Upper lobe of left lung (tissue), 4 donors: ENCODE results near the gene CCDC148.
"Not testable (repeated sequence)": the region's sequence is repeated elsewhere in the genome, so short reads cannot be mapped to it uniquely, and the experiment has no call there.

Source experiments
- POLR2A ChIP-seq, 4 donors: fragments of 450-650 bp; IDR thresholded peaks; one replicate each; pipeline ENCODE4 v1.5.1; 2016 to 2017; ENCODE audit warnings: antibody characterized with exemption in 4 of 4, mild to moderate bottlenecking in 2 of 4
- TF ChIP-seq, protein P1 (sequence below), 6 experiments: fragments of 450-650 bp in 4 of 6; fragments of 200-600 bp in 2 of 6; sonication (generic) in 2 of 6; IDR thresholded peaks; one replicate each; pipeline ENCODE4 v1.5.1; 2016 to 2019; ENCODE audit warnings: antibody characterized with exemption in 6 of 6

DNA sequence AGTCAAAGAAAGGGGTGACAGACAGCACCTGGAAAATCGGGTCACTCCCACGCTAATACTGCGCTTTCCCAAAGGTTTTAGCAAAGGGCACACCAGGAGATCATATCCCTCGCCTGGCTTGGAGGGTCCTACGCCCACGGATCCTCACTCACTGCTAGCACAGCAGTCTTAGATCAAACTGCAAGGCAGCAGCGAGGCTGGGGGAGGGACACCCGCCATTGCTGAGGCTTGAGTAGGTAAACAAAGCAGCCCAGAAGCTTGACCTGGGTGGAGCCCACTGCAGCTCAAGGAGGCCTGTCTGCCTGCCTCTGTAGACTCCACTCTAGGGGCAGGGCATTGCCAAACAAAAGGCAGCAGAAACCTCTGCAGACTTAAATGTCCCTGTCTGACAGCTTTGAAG is 233.5 kb downstream of the CCDC148 start:
- TF ChIP-seq, protein P1, sequence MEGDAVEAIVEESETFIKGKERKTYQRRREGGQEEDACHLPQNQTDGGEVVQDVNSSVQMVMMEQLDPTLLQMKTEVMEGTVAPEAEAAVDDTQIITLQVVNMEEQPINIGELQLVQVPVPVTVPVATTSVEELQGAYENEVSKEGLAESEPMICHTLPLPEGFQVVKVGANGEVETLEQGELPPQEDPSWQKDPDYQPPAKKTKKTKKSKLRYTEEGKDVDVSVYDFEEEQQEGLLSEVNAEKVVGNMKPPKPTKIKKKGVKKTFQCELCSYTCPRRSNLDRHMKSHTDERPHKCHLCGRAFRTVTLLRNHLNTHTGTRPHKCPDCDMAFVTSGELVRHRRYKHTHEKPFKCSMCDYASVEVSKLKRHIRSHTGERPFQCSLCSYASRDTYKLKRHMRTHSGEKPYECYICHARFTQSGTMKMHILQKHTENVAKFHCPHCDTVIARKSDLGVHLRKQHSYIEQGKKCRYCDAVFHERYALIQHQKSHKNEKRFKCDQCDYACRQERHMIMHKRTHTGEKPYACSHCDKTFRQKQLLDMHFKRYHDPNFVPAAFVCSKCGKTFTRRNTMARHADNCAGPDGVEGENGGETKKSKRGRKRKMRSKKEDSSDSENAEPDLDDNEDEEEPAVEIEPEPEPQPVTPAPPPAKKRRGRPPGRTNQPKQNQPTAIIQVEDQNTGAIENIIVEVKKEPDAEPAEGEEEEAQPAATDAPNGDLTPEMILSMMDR (IDR thresholded peaks at IDR 0.05) = not testable (repeated sequence)
- TF ChIP-seq POLR2A (IDR thresholded peaks at IDR 0.05) = not testable (repeated sequence)
